NCI-H1694 treated with DMSO at 0.1 percent for 48 hours (cell line): Measurements from ENCODE around the gene TMEM176A.

Experiments
- DNase-seq: peaks from one replicate; lab custom pipeline; 2025; lab: John Stamatoyannopoulos, UW

TMEM176A gene

DNA sequence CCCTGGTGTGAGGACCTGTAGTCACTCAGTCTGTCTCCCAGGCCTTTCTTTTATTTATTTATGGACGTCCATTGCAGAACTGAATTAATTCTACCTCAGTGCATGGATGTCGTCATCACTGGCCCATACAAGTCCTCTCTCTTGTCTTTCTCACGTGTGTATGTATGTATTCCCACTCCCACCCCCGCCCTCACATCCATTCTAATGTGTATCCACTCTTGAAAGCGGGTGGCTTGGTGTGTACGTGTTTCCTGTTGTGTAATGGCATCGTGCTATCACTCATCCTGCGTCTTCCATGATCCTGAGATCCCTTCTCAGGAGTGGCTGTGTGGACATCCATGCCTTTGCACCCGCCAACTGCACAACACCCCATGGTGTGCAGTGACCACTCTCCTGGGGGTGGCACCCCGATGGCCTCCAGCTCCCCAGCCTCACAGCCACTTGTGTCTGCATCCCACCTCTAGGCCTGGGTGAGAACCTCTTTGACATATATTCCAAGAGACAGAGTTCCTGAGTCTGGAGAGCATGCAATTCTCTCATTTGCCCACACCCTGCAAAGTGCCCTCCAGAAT, 48.7 kb downstream of the TMEM176A start:
- no peak for DNase-seq

DNA sequence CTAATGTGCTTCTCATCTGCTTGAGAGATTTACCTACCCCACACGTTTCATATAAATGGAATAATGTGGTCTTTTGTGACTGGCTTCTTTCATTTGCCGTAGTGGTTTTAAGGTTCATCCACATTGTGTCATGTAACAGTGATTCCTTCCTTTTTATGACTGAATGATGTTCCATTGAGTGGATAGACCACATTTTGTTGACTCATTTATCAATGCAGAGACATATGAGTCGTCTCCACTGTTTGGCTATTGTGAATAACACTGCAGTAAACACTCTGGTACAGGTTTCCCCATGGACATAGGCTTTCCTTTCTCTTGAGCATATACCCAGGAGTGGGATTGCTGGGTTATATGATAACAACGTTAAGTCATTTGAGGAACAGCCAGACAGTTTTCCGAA, 49.7 kb downstream of the TMEM176A start:
- no peak for DNase-seq

GRCh38 chr7:150851492-150852370, 51.2 kb downstream of the TMEM176A start:
- DNase-seq = no peak

- DNase-seq = no peak
These were observed 51.9 kb downstream of the TMEM176A start, which contains the start of gene AOC1 for GRCh38 chr7:150852371-150852905. TSS of gene AOC1 (plus strand) at chr7:150852517. CDS start at chr7:150856471, 3,954 bp downstream.

DNA sequence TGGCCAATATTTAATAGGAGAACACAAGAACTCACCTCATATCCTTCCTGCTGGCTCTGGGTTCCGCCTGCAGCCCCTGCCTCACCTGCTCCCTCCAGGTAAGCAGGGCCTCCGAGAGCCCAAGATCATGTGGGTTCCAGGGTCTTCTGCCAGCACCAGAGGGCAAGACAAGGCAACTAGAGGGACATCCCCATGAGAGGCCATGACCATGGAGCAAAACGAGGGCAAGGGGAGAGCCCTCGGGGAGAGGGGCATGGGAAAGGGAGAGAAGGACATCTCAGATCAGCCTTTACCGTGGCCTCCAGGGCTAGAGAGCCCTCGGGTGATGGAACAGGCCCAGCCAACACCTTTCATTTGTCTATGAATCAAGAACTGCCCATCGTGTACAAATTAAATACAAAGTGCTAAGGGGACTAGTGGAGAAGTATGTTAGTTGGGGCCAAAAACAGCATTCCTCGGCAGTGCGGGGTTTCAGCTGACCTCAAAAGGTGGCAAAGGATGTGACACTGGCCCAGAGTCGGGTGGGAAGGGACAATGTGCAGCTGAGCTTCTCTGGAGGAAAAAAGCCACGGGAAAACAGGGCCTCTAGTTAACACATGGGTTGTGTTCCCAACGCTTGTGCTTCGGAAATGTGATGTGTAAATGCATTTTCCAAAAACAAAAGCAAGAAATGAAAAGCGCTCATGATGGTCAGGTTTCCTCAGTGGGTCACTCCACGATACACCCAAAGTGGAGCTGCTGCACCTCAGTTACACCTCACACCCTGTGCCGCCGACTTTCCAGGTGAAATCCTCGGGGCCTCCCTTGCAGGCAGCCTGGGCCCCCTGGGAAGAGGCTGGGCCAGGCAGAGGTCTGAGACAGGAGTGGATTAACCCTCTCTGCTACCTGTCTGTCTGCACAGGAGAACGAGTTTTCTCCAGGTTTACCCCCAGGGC, 53.8 kb downstream of the TMEM176A start:
- no peak for DNase-seq
